GM12873 (cell line): Measurements from ENCODE around the gene TXNRD1.

Experiments used
- CTCF ChIP-seq: IDR thresholded peaks from 2 replicates; pipeline ENCODE4 v1.5.1; 2012; ENCODE audit warnings: low read depth, mild to moderate bottlenecking, moderate library complexity, low read length, control low read depth; ENCODE audit not compliant: insufficient read depth; ENCODE audit errors: missing control alignments

The TXNRD1 gene

GRCh38 chr12:104316936-104317335 is 101.4 kb downstream of the TXNRD1 start:
- TF ChIP-seq CTCF = no peak

GRCh38 chr12:104317538-104318210 is 102.1 kb downstream of the TXNRD1 start:
- no peak for TF ChIP-seq CTCF

- TF ChIP-seq CTCF = no peak
Measured at GRCh38 chr12:104319028-104319427, 103.4 kb downstream of the TXNRD1 start.

- TF ChIP-seq CTCF = no peak
Measured at GRCh38 chr12:104319918-104320626, 104.5 kb downstream of the TXNRD1 start.

GRCh38 chr12:104320627-104321024 is 105.0 kb downstream of the TXNRD1 start:
- no peak for TF ChIP-seq CTCF

GRCh38 chr12:104321949-104322348 is 106.4 kb downstream of the TXNRD1 start:
- TF ChIP-seq CTCF = no peak

- no peak for TF ChIP-seq CTCF
Measured at GRCh38 chr12:104323899-104324298, 108.3 kb downstream of the TXNRD1 start.
